Left lung (tissue), 10 donors: Measurements from ENCODE around the gene ZFP3. TPM values are rescaled to one million over a fixed set of nuclear protein-coding genes. Genes with fewer than 3 reads are reported as not detected.

Experiments used
- ATAC-seq: fragments of 200-7000 bp; cut with Tn5 transposase; one replicate; pipeline ENCODE4 v1.9.1; 2020; ENCODE audit warnings: moderate library complexity
- DNase-seq, 4 donors: peaks; one replicate each; pipeline ENCODE4 v3.0.0-alpha.2; 2013 to 2020
- H3K27ac ChIP-seq, 2 donors: fragments of 200-600 bp; sonication (generic) in 1 of 2; one replicate each; pipeline versions ENCODE4 v1.5.0 to v1.8.0; 2020 to 2021
- H3K27me3 ChIP-seq, 2 donors: fragments of 200-600 bp; sonication (generic) in 1 of 2; one replicate each; pipeline versions ENCODE4 v1.5.0 to v1.8.0; 2020 to 2021
- H3K36me3 ChIP-seq, 2 donors: fragments of 200-600 bp; sonication (generic) in 1 of 2; one replicate each; pipeline versions ENCODE4 v1.5.0 to v1.8.0; 2020 to 2021
- H3K4me1 ChIP-seq, 2 donors: fragments of 200-600 bp; one replicate each; pipeline ENCODE4 v1.8.0; 2021
- H3K4me3 ChIP-seq, 2 donors: fragments of 200-600 bp; sonication (generic) in 1 of 2; one replicate each; pipeline versions ENCODE4 v1.5.0 to v1.8.0; 2020 to 2021; ENCODE audit warnings: mild to moderate bottlenecking in 1 of 2
- H3K9me3 ChIP-seq, 2 donors: fragments of 200-600 bp; sonication (generic) in 1 of 2; one replicate each; pipeline versions ENCODE4 v1.5.0 to v1.8.0; 2020 to 2021
- intact Hi-C, 2 donors: fragments of 100-400 bp; cut with DNase I; formaldehyde crosslinking; loops; one replicate each; pipeline versions ENCODE4 v1.11.2 to v1.14.2; 2022
- polyA plus RNA-seq, 6 donors: library from polyadenylated mRNA; unstranded; fragments of 120-200 nt; gene quantifications; one replicate each; pipeline ENCODE4 v1.2.1, GENCODE V29; 2013; ENCODE audit not compliant: insufficient read length in 6 of 6
- total RNA-seq, 2 donors: library from RNA; stranded (reverse); fragmentation: NEBNext Ultra II Directional; extraction: Animal tissue kit (Norgen Biotek cat#: 25700); gene quantifications; one replicate each; pipeline ENCODE4 v1.2.1, GENCODE V29; 2021
- TF ChIP-seq, protein P1 (sequence below), 2 donors: fragments of 200-600 bp; sonication (generic) in 1 of 2; IDR thresholded peaks; one replicate each; pipeline versions ENCODE4 v1.5.0 to v1.8.0; 2021; ENCODE audit warnings: antibody characterized with exemption in 2 of 2
- donor health status: DM: no; HTN: yes; CAD: no.
- donor health status: DM: no; HTN: no; CAD: no.

The ZFP3 gene
- total and polyA plus RNA-seq, 8 donors, result 4.9 to 10.3 (median 9.3) TPM

DNA sequence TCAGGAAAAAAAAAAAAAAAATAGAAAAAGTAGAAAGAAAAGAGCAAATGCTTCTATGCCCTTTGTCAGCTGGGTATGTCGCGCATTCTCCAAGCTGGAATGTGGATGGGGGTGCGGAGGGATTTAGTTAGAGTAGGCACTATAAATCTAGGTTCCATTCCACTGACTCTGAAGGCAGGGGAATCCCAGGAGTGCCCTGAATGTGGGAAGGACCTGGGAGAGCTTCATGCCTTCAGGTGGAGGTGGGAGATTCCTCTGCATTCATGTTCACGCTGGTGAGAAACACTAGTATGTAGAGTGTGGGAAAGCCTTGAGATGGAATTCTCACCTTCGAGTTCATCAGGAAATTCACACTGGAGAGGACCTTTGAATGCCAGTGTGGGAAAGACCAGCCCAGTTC is 21.0 kb downstream of the ZFP3 start:
- Histone ChIP-seq H3K4me3 (no peak overlapping the region), H3K27ac (no peak overlapping the region), H3K9me3 (peaks cover 0 to 23% of the 10 kb centered on the region in 2 donors), H3K4me1 (peaks cover 0 to 11% of the 10 kb centered on the region in 2 donors), H3K27me3 (peaks cover 0 to 27% of the 10 kb centered on the region in 2 donors), H3K36me3 (no peaks in the 10 kb centered on the region)
- TF ChIP-seq, protein P1, sequence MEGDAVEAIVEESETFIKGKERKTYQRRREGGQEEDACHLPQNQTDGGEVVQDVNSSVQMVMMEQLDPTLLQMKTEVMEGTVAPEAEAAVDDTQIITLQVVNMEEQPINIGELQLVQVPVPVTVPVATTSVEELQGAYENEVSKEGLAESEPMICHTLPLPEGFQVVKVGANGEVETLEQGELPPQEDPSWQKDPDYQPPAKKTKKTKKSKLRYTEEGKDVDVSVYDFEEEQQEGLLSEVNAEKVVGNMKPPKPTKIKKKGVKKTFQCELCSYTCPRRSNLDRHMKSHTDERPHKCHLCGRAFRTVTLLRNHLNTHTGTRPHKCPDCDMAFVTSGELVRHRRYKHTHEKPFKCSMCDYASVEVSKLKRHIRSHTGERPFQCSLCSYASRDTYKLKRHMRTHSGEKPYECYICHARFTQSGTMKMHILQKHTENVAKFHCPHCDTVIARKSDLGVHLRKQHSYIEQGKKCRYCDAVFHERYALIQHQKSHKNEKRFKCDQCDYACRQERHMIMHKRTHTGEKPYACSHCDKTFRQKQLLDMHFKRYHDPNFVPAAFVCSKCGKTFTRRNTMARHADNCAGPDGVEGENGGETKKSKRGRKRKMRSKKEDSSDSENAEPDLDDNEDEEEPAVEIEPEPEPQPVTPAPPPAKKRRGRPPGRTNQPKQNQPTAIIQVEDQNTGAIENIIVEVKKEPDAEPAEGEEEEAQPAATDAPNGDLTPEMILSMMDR (IDR thresholded peaks at IDR 0.05), result no peak
- intact Hi-C loops, result no loop called here
- ATAC-seq, result no peak
- no peak for DNase-seq

DNA sequence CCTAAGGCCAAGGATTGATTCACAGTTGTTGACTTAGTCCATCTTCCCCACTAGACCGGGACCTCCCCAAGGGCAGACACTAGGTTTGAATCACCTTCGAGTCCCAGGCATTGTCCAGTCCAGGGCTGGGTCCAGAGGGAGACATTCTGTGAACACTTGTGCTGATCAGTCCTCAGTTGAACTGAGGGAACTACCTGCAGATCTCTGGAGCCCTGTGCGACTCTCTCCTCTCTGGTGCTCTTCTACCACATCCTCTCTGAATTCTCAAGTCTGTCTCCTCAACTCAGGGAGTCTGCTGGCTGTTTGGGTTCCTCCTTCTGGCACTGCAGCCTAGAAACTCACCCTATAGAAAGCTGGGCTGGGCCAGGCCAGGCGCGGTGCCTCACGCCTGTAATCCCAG is 22.6 kb downstream of the ZFP3 start:
- Histone ChIP-seq H3K4me3 (no peak overlapping the region), H3K27ac (no peak overlapping the region), H3K36me3 (peaks cover 0 to 10% of the 10 kb centered on the region in 2 donors), H3K27me3 (peaks cover 0 to 27% of the 10 kb centered on the region in 2 donors), H3K9me3 (peaks cover 0 to 16% of the 10 kb centered on the region in 2 donors), H3K4me1 (peaks cover 0 to 11% of the 10 kb centered on the region in 2 donors)
- DNase-seq (no peak), ATAC-seq (no peak)
- TF ChIP-seq, protein P1 (IDR thresholded peaks at IDR 0.05), result no peak
- intact Hi-C loops, result no loop called here

DNA sequence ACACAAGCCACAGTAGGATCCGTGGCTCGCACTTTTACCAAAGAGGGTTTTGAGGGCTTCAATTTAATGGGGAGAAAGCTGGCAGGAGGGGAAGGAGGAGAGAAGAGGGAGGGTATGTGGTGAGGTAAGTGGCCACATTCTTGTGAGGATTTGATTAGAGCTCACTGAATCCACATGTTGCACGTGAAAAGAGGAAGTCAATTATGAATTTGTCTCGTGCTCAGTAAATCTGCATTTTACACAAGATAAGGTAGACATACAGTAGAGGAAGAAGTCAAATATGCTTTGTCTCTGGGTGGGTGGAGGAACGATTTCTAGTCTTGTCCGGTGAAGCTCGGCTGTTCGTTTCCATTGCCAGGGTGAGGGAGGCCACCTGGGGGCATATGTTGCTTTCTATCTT is 32.5 kb downstream of the ZFP3 start:
- Histone ChIP-seq H3K27me3 (peaks cover 11 to 19% of the 10 kb centered on the region in 2 donors), H3K4me3 (peak overlapping the region; percentile 67 to 86), H3K9me3 (peaks cover 0 to 4% of the 10 kb centered on the region in 2 donors), H3K36me3 (peaks cover 6 to 50% of the 10 kb centered on the region in 2 donors), H3K27ac (no peak overlapping the region), H3K4me1 (peaks cover 0 to 17% of the 10 kb centered on the region in 2 donors)
- intact Hi-C loops, result no loop called here
- DNase-seq (no peak), ATAC-seq (no peak)
- TF ChIP-seq, protein P1 (IDR thresholded peaks at IDR 0.05), result no peak

DNA sequence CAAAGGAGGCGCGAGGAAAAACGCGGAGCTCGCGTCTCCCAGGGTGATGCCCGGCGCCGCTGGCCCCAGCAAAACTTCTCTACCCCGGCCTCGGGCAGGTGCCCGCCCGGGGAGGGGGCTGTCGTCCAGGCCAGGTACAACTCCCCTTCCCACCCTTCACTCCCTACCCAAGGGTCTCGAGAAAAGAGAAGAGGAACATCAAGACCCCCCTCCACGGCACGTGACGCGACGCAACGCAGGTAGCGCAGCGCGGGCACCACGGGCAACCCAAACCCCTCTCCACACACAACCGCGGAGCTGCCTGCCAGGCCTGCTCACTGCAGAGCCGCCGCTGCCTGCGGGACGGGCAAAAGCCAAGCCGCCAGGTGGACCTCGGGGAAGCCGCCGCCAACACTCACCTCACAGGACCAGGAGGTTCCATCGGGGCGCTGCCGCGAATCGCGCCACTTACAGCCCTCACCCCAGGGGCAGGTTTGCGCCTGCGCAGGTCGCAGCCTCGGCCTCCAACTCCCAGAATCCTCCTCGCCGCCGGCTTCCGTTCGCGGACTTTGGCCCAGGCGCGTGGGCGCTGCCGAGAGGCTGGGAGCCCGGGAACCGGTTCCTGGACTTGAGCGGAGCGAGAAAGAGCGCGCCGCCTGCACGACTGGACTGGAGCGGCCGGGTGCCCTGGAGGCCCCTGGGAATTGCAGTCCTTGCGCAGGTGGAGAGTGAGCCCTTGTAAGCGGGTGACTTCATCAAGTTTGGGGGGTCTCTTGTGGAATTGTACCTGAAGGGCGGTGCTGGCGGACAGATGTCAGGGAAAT is 33.3 kb downstream of the ZFP3 start, which contains the start of gene ZNF232:
Gene ZNF232 (minus strand): TSS at position 477 of the 803 bp plus-strand sequence. CDS start 56 bp downstream, at position 421.
- Histone ChIP-seq H3K9me3 (peaks cover 0 to 2% of the 10 kb centered on the region in 2 donors), H3K27ac (peak within 1 kb of the TSS; percentile 28 to 66), H3K4me3 (peak within 1 kb of the TSS; percentile 67 to 86), H3K4me1 (peaks cover 0 to 17% of the 10 kb centered on the region in 2 donors), H3K36me3 (peaks cover 6 to 42% of the 10 kb centered on the region in 2 donors), H3K27me3 (peaks cover 19 to 27% of the 10 kb centered on the region in 2 donors)
- ATAC-seq (peak; percentile 97), DNase-seq (peak; percentile 91 to 99 (median 96))
- intact Hi-C loops, result no loop called here
- TF ChIP-seq, protein P1 (IDR thresholded peaks at IDR 0.05), result no peak
